Activated T-helper 17 cell treated with anti-CD3 and anti-CD28 coated beads, Interleukin-2, amount 50 U/mL, for 72 hours (primary cell): ENCODE results near the gene ARHGAP21. TPM values are rescaled to one million over a fixed set of nuclear protein-coding genes. Genes with fewer than 3 reads are reported as not detected.

Experiments used
- ATAC-seq: fragments of 150-1000 bp; cut with Tn5 transposase; replicated peaks from 2 replicates; pipeline ENCODE4 v1.10.0; 2021; ENCODE audit warnings: mild to moderate bottlenecking, moderate library complexity
- H3K27ac Mint-ChIP-seq: one replicate; pipeline ENCODE4 v1.8.0; 2022; ENCODE audit warnings: mixed read lengths
- H3K27me3 Mint-ChIP-seq: one replicate; pipeline ENCODE4 v1.8.0; 2022; ENCODE audit warnings: mixed read lengths
- H3K36me3 Mint-ChIP-seq: one replicate; pipeline ENCODE4 v1.8.0; 2022; ENCODE audit warnings: low read depth, mild to moderate bottlenecking, mixed read lengths
- H3K4me1 Mint-ChIP-seq: one replicate; pipeline ENCODE4 v1.8.0; 2022; ENCODE audit warnings: mixed read lengths
- H3K4me3 Mint-ChIP-seq: one replicate; pipeline ENCODE4 v1.8.0; 2022; ENCODE audit warnings: mild to moderate bottlenecking, mixed read lengths
- H3K9me3 Mint-ChIP-seq: one replicate; pipeline ENCODE4 v1.8.0; 2022; ENCODE audit warnings: mixed read lengths
- total RNA-seq, 2 donors: library from RNA; stranded (reverse); gene quantifications; one replicate each; pipeline ENCODE4 v1.2.3, GENCODE V29; 2022

The ARHGAP21 gene
- total RNA-seq, 2 donors from 2014 or later = 28.9 to 30.5 TPM

GRCh38 chr10:24715246-24715769 is 8.4 kb downstream of the ARHGAP21 start:
- Mint-ChIP-seq H3K4me1 (peaks cover 4% of the 10 kb centered on the region), H3K9me3 (no peaks in the 10 kb centered on the region), H3K4me3 (no peak overlapping the region), H3K27me3 (no peaks in the 10 kb centered on the region), H3K36me3 (no peaks in the 10 kb centered on the region), H3K27ac (no peak overlapping the region)
- no peak for ATAC-seq

GRCh38 chr10:24713086-24713485 is 10.6 kb downstream of the ARHGAP21 start:
- Mint-ChIP-seq H3K4me1 (peaks cover 9% of the 10 kb centered on the region), H3K36me3 (no peaks in the 10 kb centered on the region), H3K27ac (no peak overlapping the region)

DNA sequence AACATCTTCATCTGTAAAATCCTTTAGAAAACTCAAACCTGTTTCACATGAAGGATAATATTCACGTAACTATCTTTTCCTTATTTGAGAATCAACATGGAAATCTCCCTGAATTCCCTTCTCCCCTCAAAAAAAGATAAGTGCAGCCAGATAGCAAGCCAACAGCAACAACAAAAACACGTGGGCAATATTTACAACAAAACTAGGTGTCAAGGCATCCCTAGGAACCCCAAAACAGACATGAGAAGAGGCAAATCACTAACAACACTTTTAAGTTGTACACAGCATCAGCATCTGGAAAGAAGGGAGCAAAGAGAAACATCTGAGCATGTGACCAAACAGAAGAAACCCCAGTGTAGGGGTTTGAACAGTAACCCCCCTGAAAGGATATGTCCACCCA is 12.2 kb downstream of the ARHGAP21 start:
- H3K27ac Mint-ChIP-seq = no peak overlapping the region
- no peaks in the 10 kb centered on the region for H3K27me3 Mint-ChIP-seq
- no peak overlapping the region for H3K4me3 Mint-ChIP-seq
- peaks cover 9% of the 10 kb centered on the region for H3K4me1 Mint-ChIP-seq
- H3K9me3 Mint-ChIP-seq = no peaks in the 10 kb centered on the region
- no peak for ATAC-seq
- H3K36me3 Mint-ChIP-seq = no peaks in the 10 kb centered on the region

More at GRCh38 chr10:24713086-24713485, 10.6 kb downstream of the ARHGAP21 start:
- Mint-ChIP-seq H3K27me3 (no peaks in the 10 kb centered on the region), H3K9me3 (no peaks in the 10 kb centered on the region), H3K4me3 (no peak overlapping the region)
- no peak for ATAC-seq

DNA sequence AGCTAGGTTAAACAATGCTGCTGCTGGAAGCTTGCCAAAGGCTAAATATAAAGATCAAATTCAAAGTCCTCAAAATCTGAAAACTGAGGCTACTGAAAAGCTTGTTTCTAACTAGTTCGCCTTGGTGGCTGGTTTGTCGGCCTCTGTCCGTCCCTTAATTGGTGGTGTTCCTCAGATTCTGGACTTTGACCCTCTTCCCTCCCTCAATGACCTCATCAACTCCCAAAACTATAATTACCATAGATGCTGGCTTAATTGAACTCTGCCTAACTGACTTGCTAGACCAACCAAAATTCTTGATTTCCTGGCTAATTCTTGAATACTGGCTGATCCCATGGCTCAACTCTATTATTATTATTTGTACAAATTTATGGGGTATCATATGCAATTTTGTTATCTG is 15.6 kb downstream of the ARHGAP21 start:
- no peaks in the 10 kb centered on the region for H3K9me3 Mint-ChIP-seq
- H3K27me3 Mint-ChIP-seq = no peaks in the 10 kb centered on the region
- no peak for ATAC-seq
- H3K4me3 Mint-ChIP-seq = no peak overlapping the region
- H3K27ac Mint-ChIP-seq = no peak overlapping the region
- H3K36me3 Mint-ChIP-seq = no peaks in the 10 kb centered on the region
- H3K4me1 Mint-ChIP-seq = peaks cover 9% of the 10 kb centered on the region

GRCh38 chr10:24707445-24707844 is 16.2 kb downstream of the ARHGAP21 start:
- no peaks in the 10 kb centered on the region for H3K36me3 Mint-ChIP-seq
- no peak overlapping the region for H3K27ac Mint-ChIP-seq
- no peak overlapping the region for H3K4me3 Mint-ChIP-seq
- peaks cover 9% of the 10 kb centered on the region for H3K4me1 Mint-ChIP-seq
- no peaks in the 10 kb centered on the region for H3K9me3 Mint-ChIP-seq
- ATAC-seq = peak; percentile 97
- H3K27me3 Mint-ChIP-seq = no peaks in the 10 kb centered on the region

- no peak overlapping the region for H3K4me3 Mint-ChIP-seq
- H3K9me3 Mint-ChIP-seq = no peaks in the 10 kb centered on the region
- H3K27ac Mint-ChIP-seq = no peak overlapping the region
- H3K27me3 Mint-ChIP-seq = no peaks in the 10 kb centered on the region
- peaks cover 12% of the 10 kb centered on the region for H3K4me1 Mint-ChIP-seq
- no peaks in the 10 kb centered on the region for H3K36me3 Mint-ChIP-seq
- peak; percentile 79 for ATAC-seq
Observed at GRCh38 chr10:24706479-24707118, 17.1 kb downstream of the ARHGAP21 start.

- Mint-ChIP-seq H3K4me3 (no peak overlapping the region), H3K36me3 (no peaks in the 10 kb centered on the region), H3K9me3 (no peaks in the 10 kb centered on the region), H3K27ac (no peak overlapping the region), H3K27me3 (no peaks in the 10 kb centered on the region), H3K4me1 (peaks cover 8% of the 10 kb centered on the region)
- ATAC-seq = no peak
Observed at GRCh38 chr10:24703700-24704099, 20.0 kb downstream of the ARHGAP21 start.

DNA sequence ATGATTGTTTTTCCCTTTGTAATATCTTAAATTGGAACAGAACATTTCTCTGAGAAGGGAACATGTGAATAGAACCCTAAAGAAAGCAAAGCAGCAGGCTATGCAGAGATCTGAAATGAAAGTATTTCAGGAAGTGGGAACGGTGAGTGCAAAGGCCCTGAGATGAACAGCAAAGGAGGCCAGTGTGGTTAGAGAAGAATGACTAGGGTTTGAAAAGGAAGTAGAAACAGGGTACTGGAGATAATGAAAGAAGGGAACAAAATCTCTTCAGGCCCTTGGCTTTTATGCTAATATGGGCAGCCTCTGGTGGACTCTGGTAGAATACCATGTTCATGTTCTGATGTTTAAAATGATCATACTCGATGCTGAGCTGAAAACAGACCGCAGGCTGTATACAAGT is 22.2 kb downstream of the ARHGAP21 start:
- peak; percentile 88 for ATAC-seq
- H3K27me3 Mint-ChIP-seq = no peaks in the 10 kb centered on the region
- H3K9me3 Mint-ChIP-seq = no peaks in the 10 kb centered on the region
- peak overlapping the region; percentile 13 for H3K27ac Mint-ChIP-seq
- peak overlapping the region; percentile 19 for H3K4me3 Mint-ChIP-seq
- peaks cover 8% of the 10 kb centered on the region for H3K4me1 Mint-ChIP-seq
- H3K36me3 Mint-ChIP-seq = no peaks in the 10 kb centered on the region

GRCh38 chr10:24700948-24701347 is 22.7 kb downstream of the ARHGAP21 start:
- no peaks in the 10 kb centered on the region for H3K9me3 Mint-ChIP-seq
- H3K27me3 Mint-ChIP-seq = no peaks in the 10 kb centered on the region
- H3K27ac Mint-ChIP-seq = peak overlapping the region; percentile 13
- H3K4me3 Mint-ChIP-seq = peak overlapping the region; percentile 19
- H3K4me1 Mint-ChIP-seq = peaks cover 8% of the 10 kb centered on the region
- H3K36me3 Mint-ChIP-seq = no peaks in the 10 kb centered on the region
- no peak for ATAC-seq

DNA sequence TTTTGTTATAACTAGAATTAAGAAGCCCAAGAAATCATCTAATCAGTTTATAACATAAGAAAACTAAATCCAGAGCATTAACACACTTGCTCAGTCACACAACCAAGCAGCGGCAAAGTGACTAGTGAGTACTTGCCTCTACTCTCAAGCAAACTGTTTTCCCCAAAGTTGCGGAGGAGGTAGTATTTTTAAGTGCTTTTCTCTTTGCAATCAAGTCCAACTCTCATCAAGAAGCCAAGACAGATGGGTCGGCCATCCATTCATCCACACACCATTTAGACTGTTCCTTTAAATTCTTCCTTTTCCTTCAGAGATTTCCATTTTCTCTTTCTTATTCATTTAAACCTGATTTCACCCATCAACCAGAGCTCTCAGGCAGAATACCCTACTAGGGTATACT is 25.4 kb downstream of the ARHGAP21 start:
- no peaks in the 10 kb centered on the region for H3K27me3 Mint-ChIP-seq
- ATAC-seq = no peak
- H3K9me3 Mint-ChIP-seq = no peaks in the 10 kb centered on the region
- H3K4me3 Mint-ChIP-seq = no peak overlapping the region
- H3K27ac Mint-ChIP-seq = no peak overlapping the region
- H3K36me3 Mint-ChIP-seq = no peaks in the 10 kb centered on the region
- peaks cover 8% of the 10 kb centered on the region for H3K4me1 Mint-ChIP-seq

GRCh38 chr10:24697080-24697479 is 26.6 kb downstream of the ARHGAP21 start:
- H3K4me1 Mint-ChIP-seq = peaks cover 8% of the 10 kb centered on the region
- no peaks in the 10 kb centered on the region for H3K36me3 Mint-ChIP-seq
- ATAC-seq = no peak
- H3K27ac Mint-ChIP-seq = no peak overlapping the region
- no peak overlapping the region for H3K4me3 Mint-ChIP-seq
- H3K27me3 Mint-ChIP-seq = no peaks in the 10 kb centered on the region
- no peaks in the 10 kb centered on the region for H3K9me3 Mint-ChIP-seq

DNA sequence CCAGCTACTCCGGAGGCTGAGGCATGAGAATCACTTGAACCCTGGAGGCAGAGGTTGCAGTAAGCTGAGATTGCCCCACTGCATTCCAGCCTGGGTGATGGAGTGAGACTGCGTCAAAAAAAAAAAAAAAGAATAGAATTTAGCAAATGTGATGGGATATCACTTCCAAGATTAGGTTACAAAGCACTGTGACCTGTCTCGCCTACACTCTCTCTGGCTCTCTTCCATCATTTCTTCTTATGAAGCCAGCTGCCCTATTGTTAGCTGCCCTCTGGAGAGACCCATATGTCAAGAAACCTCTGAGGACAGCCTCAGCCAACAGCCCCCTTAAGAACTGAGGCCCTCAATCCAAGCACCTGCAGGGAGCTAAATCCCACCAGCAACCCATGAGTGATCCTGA is 28.2 kb downstream of the ARHGAP21 start:
- no peak for ATAC-seq
- no peaks in the 10 kb centered on the region for H3K9me3 Mint-ChIP-seq
- no peaks in the 10 kb centered on the region for H3K4me1 Mint-ChIP-seq
- H3K36me3 Mint-ChIP-seq = no peaks in the 10 kb centered on the region
- no peaks in the 10 kb centered on the region for H3K27me3 Mint-ChIP-seq
- H3K27ac Mint-ChIP-seq = peak overlapping the region; percentile 61
- H3K4me3 Mint-ChIP-seq = no peak overlapping the region

DNA sequence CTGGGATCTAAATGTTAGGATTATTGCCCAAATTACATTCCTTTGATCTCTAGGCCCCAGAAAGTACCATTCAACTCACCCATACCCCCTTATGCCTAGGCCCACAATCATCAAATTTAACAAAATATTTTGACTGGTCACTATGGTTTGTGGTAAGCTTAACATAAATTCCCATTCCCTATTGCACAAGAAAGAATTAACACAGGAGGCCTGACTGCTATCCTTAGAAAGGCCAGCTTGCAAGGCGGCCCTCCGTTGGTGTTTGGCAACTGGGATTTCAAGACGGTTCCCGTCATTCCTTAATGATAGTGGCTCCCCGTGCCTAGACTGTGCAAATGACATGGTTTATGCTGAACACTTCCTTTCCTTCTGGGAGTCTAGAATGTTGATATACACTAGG is 29.6 kb downstream of the ARHGAP21 start:
- H3K4me3 Mint-ChIP-seq = no peak overlapping the region
- no peaks in the 10 kb centered on the region for H3K4me1 Mint-ChIP-seq
- H3K27ac Mint-ChIP-seq = no peak overlapping the region
- H3K36me3 Mint-ChIP-seq = no peaks in the 10 kb centered on the region
- H3K9me3 Mint-ChIP-seq = no peaks in the 10 kb centered on the region
- H3K27me3 Mint-ChIP-seq = no peaks in the 10 kb centered on the region
- no peak for ATAC-seq

GRCh38 chr10:24690961-24691512 is 32.6 kb downstream of the ARHGAP21 start:
- Mint-ChIP-seq H3K9me3 (no peaks in the 10 kb centered on the region), H3K27ac (no peak overlapping the region), H3K4me3 (no peak overlapping the region), H3K27me3 (no peaks in the 10 kb centered on the region), H3K36me3 (no peaks in the 10 kb centered on the region), H3K4me1 (peaks cover 5% of the 10 kb centered on the region)
- no peak for ATAC-seq

DNA sequence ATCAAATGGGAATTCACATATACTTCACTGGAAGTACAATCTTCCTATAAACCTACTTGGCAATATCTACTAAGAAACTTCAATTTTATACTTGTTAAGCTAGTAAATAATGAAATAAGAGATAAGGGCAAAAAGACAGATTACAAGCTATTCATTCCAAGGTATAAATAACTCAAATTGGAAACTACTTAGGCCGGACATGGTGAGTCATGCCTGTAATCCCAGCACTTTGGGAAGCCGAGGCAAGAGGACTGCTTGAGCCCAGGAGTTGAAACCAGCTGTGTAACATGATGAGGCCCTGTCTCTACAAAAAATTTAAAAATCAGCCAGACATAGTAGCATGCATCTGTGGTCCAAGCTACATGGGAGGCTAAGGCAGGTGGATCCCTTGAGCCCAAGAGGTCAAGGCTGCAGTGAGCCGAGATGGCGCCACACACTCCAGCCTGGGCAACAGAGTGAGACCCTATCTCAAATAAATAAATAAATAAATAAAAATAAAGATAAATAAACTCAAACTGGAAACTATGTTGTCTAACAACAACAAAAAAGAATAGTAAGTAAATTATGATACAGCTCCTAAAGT is 37.6 kb downstream of the ARHGAP21 start:
- Mint-ChIP-seq H3K4me1 (peaks cover 5% of the 10 kb centered on the region), H3K27me3 (no peaks in the 10 kb centered on the region), H3K27ac (no peak overlapping the region), H3K36me3 (no peaks in the 10 kb centered on the region), H3K4me3 (no peak overlapping the region), H3K9me3 (no peaks in the 10 kb centered on the region)
- ATAC-seq = no peak
